Aortic smooth muscle cell (primary cell): ENCODE measurements around the gene OR2F1. TPM values are rescaled to one million over a fixed set of nuclear protein-coding genes. Genes with fewer than 3 reads are reported as not detected.

ENCODE experiments used
- total RNA-seq: library from RNA; depleted of rRNA; stranded (reverse); fragments of >200 nt; gene quantifications from 2 replicates; pipeline ENCODE4 v1.2.3, GENCODE V29; 2014

Gene OR2F1
- not detected in 2 replicates for total RNA-seq

GRCh38 chr7:143954544-143954943, at the start of gene OR2F1:
OR2F1 (plus strand) TSS chr7:143954844; CDS start chr7:143959971, 5,127 bp downstream.

GRCh38 chr7:143934526-143935325, 19.9 kb upstream of the OR2F1 start, which contains the start of gene OR2F2:
OR2F2 (plus strand) TSS chr7:143935233; CDS start chr7:143935233, 0 bp downstream.

DNA sequence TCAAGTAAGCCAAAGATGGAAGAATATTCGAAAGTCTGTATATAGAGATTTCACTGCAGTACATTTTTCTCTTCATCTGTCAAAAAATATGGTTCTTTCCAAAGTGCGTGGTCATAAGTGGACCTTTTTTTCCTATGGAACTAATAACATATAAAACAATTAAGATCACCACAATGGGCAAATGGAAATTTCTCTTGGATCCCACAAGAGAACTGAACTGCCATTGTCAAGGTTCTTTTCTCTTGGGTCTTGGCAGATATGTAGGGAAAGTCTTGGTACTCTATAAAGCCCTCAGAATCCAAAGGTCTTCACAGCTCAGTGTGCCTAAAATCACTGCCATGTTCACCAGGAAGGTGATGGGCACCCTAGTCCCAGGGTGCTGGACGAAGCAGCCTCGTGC, 45.4 kb downstream of the OR2F1 start, which contains the start of gene OR6B1:
TSS of gene OR6B1 (plus strand) at position 301 of the 400 bp plus-strand sequence. CDS start 3,677 bp downstream, outside the sequence.

Other genes starting within 250 kb of the OR2F1 start
- gene CTAGE6, start 197.1 kb upstream of the OR2F1 start, total RNA-seq, result 0.13 and 0.62 TPM in 2 replicates
- gene TCAF1, start 52.7 kb upstream of the OR2F1 start, total RNA-seq, result 51.2 and 66.7 TPM in 2 replicates
- gene OR2F2, start 19.6 kb upstream of the OR2F1 start, total RNA-seq, result not detected in 2 replicates
- gene OR6B1, start 45.5 kb downstream of the OR2F1 start, total RNA-seq, result not detected in 2 replicates
- not detected in 2 replicates for gene OR2A5, start 94.1 kb downstream of the OR2F1 start, total RNA-seq
- not detected in 2 replicates for gene OR2A25, start 115.0 kb downstream of the OR2F1 start, total RNA-seq
- not detected in 2 replicates for gene OR2A12, start 131.4 kb downstream of the OR2F1 start, total RNA-seq
- not detected in 2 replicates for gene OR2A2, start 154.7 kb downstream of the OR2F1 start, total RNA-seq
- gene OR2A14, start 168.3 kb downstream of the OR2F1 start, total RNA-seq, result not detected in 2 replicates
- 0.37 and 0.66 TPM in 2 replicates for gene CTAGE4, start 228.6 kb downstream of the OR2F1 start, total RNA-seq
- gene ARHGEF35, start 241.0 kb downstream of the OR2F1 start, total RNA-seq, result 2.0 and 3.0 TPM in 2 replicates